ENCODE data around the gene TSSK2.

GRCh38 chr22:19090586-19091127 is 40.5 kb upstream of the TSSK2 start:
- no peak for TF ChIP-seq POLR2AphosphoS5 (IDR thresholded peaks at IDR 0.05; ENCODE audit: insufficient read depth, low read depth, low read length)
- TF ChIP-seq CTCF (IDR thresholded peaks at IDR 0.05; ENCODE audit: extremely low read depth in 1 of 2, insufficient read depth in 1 of 2, low read depth in 1 of 2, low read length in 2 of 2) = no peak
- TF ChIP-seq POLR2A (IDR thresholded peaks at IDR 0.05; ENCODE audit: low read depth, low read length) = no peak
- TF ChIP-seq JUN (IDR thresholded peaks at IDR 0.05; ENCODE audit: borderline replicate concordance, insufficient read depth, insufficient read length, low read depth) = no peak
- no peak for TF ChIP-seq FOS (IDR thresholded peaks at IDR 0.05; ENCODE audit: borderline replicate concordance, insufficient read depth, low read length)
- TF ChIP-seq EZH2 (IDR thresholded peaks at IDR 0.05; ENCODE audit: borderline replicate concordance, low read depth, low read length, severe bottlenecking) = no peak
- no peak for TF ChIP-seq MAX (IDR thresholded peaks at IDR 0.05; ENCODE audit: insufficient read depth, insufficient read length)
